ENCODE results near the gene FAF1.
"Not testable (repeated sequence)": the region's sequence is repeated elsewhere in the genome, so short reads cannot be mapped to it uniquely, and the experiment has no call there.

FAF1 gene

GRCh38 chr1:50959913-50960844 is at the start of gene FAF1:
TSS of gene FAF1 (minus strand) at chr1:50960267. CDS start at chr1:50959811, 456 bp downstream.
- DNase-seq (ENCODE audit: low spot score) = peak; percentile 95

- no peak for DNase-seq (ENCODE audit: low spot score)
Observed at GRCh38 chr1:51009381-51009780, 49.3 kb upstream of the FAF1 start.

- DNase-seq (ENCODE audit: low spot score) = not testable (repeated sequence)
Observed at GRCh38 chr1:51005549-51005948, 45.5 kb upstream of the FAF1 start.

- no peak for DNase-seq (ENCODE audit: low spot score)
Observed at GRCh38 chr1:51002516-51002915, 42.4 kb upstream of the FAF1 start.

- DNase-seq (ENCODE audit: low spot score) = no peak
Observed at GRCh38 chr1:51000651-51001050, 40.6 kb upstream of the FAF1 start.

- DNase-seq (ENCODE audit: low spot score) = no peak
Observed at GRCh38 chr1:51000160-51000559, 40.1 kb upstream of the FAF1 start.

- DNase-seq (ENCODE audit: low spot score) = not testable (repeated sequence)
Observed at GRCh38 chr1:50999375-50999774, 39.3 kb upstream of the FAF1 start.

GRCh38 chr1:50996083-50996482 is 36.0 kb upstream of the FAF1 start:
- DNase-seq (ENCODE audit: low spot score) = no peak

- no peak for DNase-seq (ENCODE audit: low spot score)
Observed at GRCh38 chr1:50995651-50996050, 35.6 kb upstream of the FAF1 start.

GRCh38 chr1:50994997-50995396 is 34.9 kb upstream of the FAF1 start:
- DNase-seq (ENCODE audit: low spot score) = no peak

- no peak for DNase-seq (ENCODE audit: low spot score)
Observed at GRCh38 chr1:50993645-50994044, 33.6 kb upstream of the FAF1 start.

- no peak for DNase-seq (ENCODE audit: low spot score)
Observed at GRCh38 chr1:50992532-50993318, 32.7 kb upstream of the FAF1 start.

GRCh38 chr1:50989694-50990093 is 29.6 kb upstream of the FAF1 start:
- no peak for DNase-seq (ENCODE audit: low spot score)

- DNase-seq (ENCODE audit: low spot score) = no peak
Observed at GRCh38 chr1:50986653-50987052, 26.6 kb upstream of the FAF1 start.

- DNase-seq (ENCODE audit: low spot score) = no peak
Observed at GRCh38 chr1:50985094-50985493, 25.0 kb upstream of the FAF1 start.

- DNase-seq (ENCODE audit: low spot score) = no peak
Observed at GRCh38 chr1:50983219-50983802, 23.2 kb upstream of the FAF1 start.

- no peak for DNase-seq (ENCODE audit: low spot score)
Observed at GRCh38 chr1:50982611-50983010, 22.5 kb upstream of the FAF1 start.

GRCh38 chr1:50981741-50982140 is 21.7 kb upstream of the FAF1 start:
- DNase-seq (ENCODE audit: low spot score) = no peak

GRCh38 chr1:50980505-50980904 is 20.4 kb upstream of the FAF1 start:
- DNase-seq (ENCODE audit: low spot score) = no peak

- DNase-seq (ENCODE audit: low spot score) = no peak
Observed at GRCh38 chr1:50979937-50980336, 19.9 kb upstream of the FAF1 start.

- DNase-seq (ENCODE audit: low spot score) = peak; percentile 49
Observed at GRCh38 chr1:50978852-50979781, 19.1 kb upstream of the FAF1 start.

All from hematopoietic multipotent progenitor cell treated with erythropoietin and hydrocortisone succinate and interleukin-3 and kit ligand, for 17 days (in vitro differentiated cells).